ENCODE results near the gene PML.
"Not testable (repeated sequence)": the region's sequence is repeated elsewhere in the genome, so short reads cannot be mapped to it uniquely, and the experiment has no call there.

GRCh38 chr15:74094567-74094966 is 100.1 kb downstream of the PML start:
- not testable (repeated sequence) for TF ChIP-seq CTCF, EZH2phosphoT487 (IDR thresholded peaks at IDR 0.05; ENCODE audit: low read length)
